GM12891 (cell line): ENCODE measurements around the gene RBP3.

Experiments
- PAX5 ChIP-seq: IDR thresholded peaks from 2 replicates; pipeline ENCODE4 v1.6.1; 2011; ENCODE audit warnings: low read length, moderate library complexity, mild to moderate bottlenecking; ENCODE audit not compliant: insufficient read depth, severe bottlenecking
- POLR2A ChIP-seq: IDR thresholded peaks from 2 replicates; pipeline ENCODE4 v1.6.1; 2011; ENCODE audit warnings: low read depth, low read length, control low read depth
- POLR2AphosphoS5 ChIP-seq: IDR thresholded peaks from 2 replicates; pipeline ENCODE4 v1.6.1; 2011; ENCODE audit warnings: low read depth, low read length, control low read depth
- POU2F2 ChIP-seq: IDR thresholded peaks from 2 replicates; pipeline ENCODE4 v1.6.1; 2011; ENCODE audit warnings: low read depth, mild to moderate bottlenecking, control low read depth, low read length, moderate library complexity
- SPI1 ChIP-seq: IDR thresholded peaks from 2 replicates; pipeline ENCODE4 v1.6.1; 2011; ENCODE audit warnings: low read depth, low read length, control low read depth
- TAF1 ChIP-seq: IDR thresholded peaks from 2 replicates; pipeline ENCODE4 v1.6.1; 2011; ENCODE audit warnings: low read depth, low read length, control low read depth

- no peak for TF ChIP-seq POLR2AphosphoS5
- TF ChIP-seq PAX5, result no peak
- TF ChIP-seq POLR2A, result no peak
- TF ChIP-seq TAF1, result no peak
- no peak for TF ChIP-seq SPI1
- no peak for TF ChIP-seq POU2F2
These were observed 24.6 kb downstream of the RBP3 start for GRCh38 chr10:47372726-47373125.
